ENCODE data around the gene WDR64. TPM values are rescaled to one million over a fixed set of nuclear protein-coding genes. Genes with fewer than 3 reads are reported as not detected.

WDR64 gene
- total and polyA plus RNA-seq, 3 experiments from 2014 or later = 0.48 TPM; not detected in 2

- peak in 2 of 5 donors; percentile 55 to 59 for DNase-seq
- Histone ChIP-seq H3K36me3 (ENCODE audit: insufficient read depth, low read length) (no peaks in the 10 kb centered on the region), H3K27ac (ENCODE audit: low read depth, low read length) (no peak overlapping the region), H3K4me1 (ENCODE audit: insufficient read depth, low read length) (no peaks in the 10 kb centered on the region), H3K9me3 (ENCODE audit: low read length) (no peaks in the 10 kb centered on the region), H3K4me3 (ENCODE audit: low read length) (no peak overlapping the region), H3K27me3 (ENCODE audit: insufficient read depth, low read length, poor library complexity, severe bottlenecking) (no peaks in the 10 kb centered on the region)
- Mint-ChIP-seq H3K9me3 (no peaks in the 10 kb centered on the region), H3K4me3 (no peak overlapping the region), H3K4me1 (no peaks in the 10 kb centered on the region), H3K36me3 (no peaks in the 10 kb centered on the region), H3K27me3 (peaks cover 0 to 1% of the 10 kb centered on the region in 2 donors), H3K27ac (no peak overlapping the region)
- POLR2A ChIA-PET = interaction anchor here (1.0 kb wide), 1 partner anchor 387 kb away, joined by 3 read pairs; no protein-coding TSS in a partner anchor
- CTCF ChIA-PET = interaction anchor here (0.6 to 4.1 kb wide), 17 partner anchors 9 to 388 kb away, joined by 3 to 37 read pairs (median 4); partner anchors contain the start of gene MAP1LC3C
These were observed 41.0 kb upstream of the WDR64 start for GRCh38 chr1:241611063-241611462.

GRCh38 chr1:241611736-241612135 is 40.3 kb upstream of the WDR64 start:
- ChIA-PET CTCF (interaction anchor here (0.6 to 4.1 kb wide), 11 partner anchors 9 to 388 kb away, joined by 3 to 37 read pairs (median 4); partner anchors contain the start of gene MAP1LC3C), POLR2A (no interaction called here)
- no peak for DNase-seq
- Histone ChIP-seq H3K9me3 (ENCODE audit: low read length) (no peaks in the 10 kb centered on the region), H3K4me1 (ENCODE audit: insufficient read depth, low read length) (no peaks in the 10 kb centered on the region), H3K27me3 (ENCODE audit: insufficient read depth, low read length, poor library complexity, severe bottlenecking) (no peaks in the 10 kb centered on the region), H3K27ac (ENCODE audit: low read depth, low read length) (no peak overlapping the region), H3K36me3 (ENCODE audit: insufficient read depth, low read length) (no peaks in the 10 kb centered on the region), H3K4me3 (ENCODE audit: low read length) (no peak overlapping the region)
- H3K9me3 Mint-ChIP-seq = no peaks in the 10 kb centered on the region
- no peaks in the 10 kb centered on the region for H3K4me1 Mint-ChIP-seq
- H3K4me3 Mint-ChIP-seq = no peak overlapping the region
- peaks cover 0 to 1% of the 10 kb centered on the region in 2 donors for H3K27me3 Mint-ChIP-seq
- H3K27ac Mint-ChIP-seq = no peak overlapping the region
- H3K36me3 Mint-ChIP-seq = no peaks in the 10 kb centered on the region

GRCh38 chr1:241612533-241613477 is 39.3 kb upstream of the WDR64 start:
- POLR2A ChIA-PET = no interaction called here
- H3K27ac ChIP-seq (ENCODE audit: low read depth, low read length) = no peak overlapping the region

GRCh38 chr1:241614144-241614543 is 37.9 kb upstream of the WDR64 start:
- H3K27me3 Mint-ChIP-seq = no peaks in the 10 kb centered on the region
- no peak overlapping the region for H3K4me3 Mint-ChIP-seq
- CTCF ChIA-PET = interaction anchor here (1.9 kb wide), 1 partner anchor 233 kb away, joined by 4 read pairs; no protein-coding TSS in a partner anchor
- no peak overlapping the region for H3K27ac ChIP-seq (ENCODE audit: low read depth, low read length)
- H3K4me1 Mint-ChIP-seq = no peaks in the 10 kb centered on the region
- no peaks in the 10 kb centered on the region for H3K36me3 ChIP-seq (ENCODE audit: insufficient read depth, low read length)
- no peak overlapping the region for H3K4me3 ChIP-seq (ENCODE audit: low read length)
- POLR2A ChIA-PET = interaction anchor here (0.6 kb wide), 1 partner anchor 416 kb away, joined by 6 read pairs; no protein-coding TSS in a partner anchor
- H3K4me1 ChIP-seq (ENCODE audit: insufficient read depth, low read length) = no peaks in the 10 kb centered on the region
- no peaks in the 10 kb centered on the region for H3K9me3 ChIP-seq (ENCODE audit: low read length)
- H3K27me3 ChIP-seq (ENCODE audit: insufficient read depth, low read length, poor library complexity, severe bottlenecking) = no peaks in the 10 kb centered on the region
- H3K27ac Mint-ChIP-seq = no peak overlapping the region
- no peaks in the 10 kb centered on the region for H3K36me3 Mint-ChIP-seq
- no peaks in the 10 kb centered on the region for H3K9me3 Mint-ChIP-seq
- DNase-seq = no peak

More at GRCh38 chr1:241612533-241613477, 39.3 kb upstream of the WDR64 start:
- Histone ChIP-seq H3K4me1 (ENCODE audit: insufficient read depth, low read length) (no peaks in the 10 kb centered on the region), H3K36me3 (ENCODE audit: insufficient read depth, low read length) (no peaks in the 10 kb centered on the region), H3K4me3 (ENCODE audit: low read length) (no peak overlapping the region), H3K27me3 (ENCODE audit: insufficient read depth, low read length, poor library complexity, severe bottlenecking) (no peaks in the 10 kb centered on the region), H3K9me3 (ENCODE audit: low read length) (no peaks in the 10 kb centered on the region)
- DNase-seq = no peak
- Mint-ChIP-seq H3K27ac (peak overlapping the region in 1 of 8 donors; percentile 5), H3K4me1 (no peaks in the 10 kb centered on the region), H3K36me3 (no peaks in the 10 kb centered on the region), H3K4me3 (no peak overlapping the region), H3K9me3 (no peaks in the 10 kb centered on the region), H3K27me3 (no peaks in the 10 kb centered on the region)
- CTCF ChIA-PET = interaction anchor here (1.1 to 4.1 kb wide), 5 partner anchors 14 to 386 kb away, joined by 3 to 37 read pairs (median 6); partner anchors contain the start of gene MAP1LC3C

GRCh38 chr1:241614572-241614971 is 37.5 kb upstream of the WDR64 start:
- H3K4me1 Mint-ChIP-seq = no peaks in the 10 kb centered on the region
- ChIA-PET CTCF (interaction anchor here (1.9 kb wide), 1 partner anchor 233 kb away, joined by 4 read pairs; no protein-coding TSS in a partner anchor), POLR2A (no interaction called here)
- no peaks in the 10 kb centered on the region for H3K4me1 ChIP-seq (ENCODE audit: insufficient read depth, low read length)
- H3K27me3 Mint-ChIP-seq = no peaks in the 10 kb centered on the region
- DNase-seq = no peak
- H3K27ac Mint-ChIP-seq = no peak overlapping the region
- H3K9me3 Mint-ChIP-seq = no peaks in the 10 kb centered on the region
- no peaks in the 10 kb centered on the region for H3K36me3 Mint-ChIP-seq
- H3K36me3 ChIP-seq (ENCODE audit: insufficient read depth, low read length) = no peaks in the 10 kb centered on the region
- H3K4me3 ChIP-seq (ENCODE audit: low read length) = no peak overlapping the region
- H3K27me3 ChIP-seq (ENCODE audit: insufficient read depth, low read length, poor library complexity, severe bottlenecking) = no peaks in the 10 kb centered on the region
- no peak overlapping the region for H3K4me3 Mint-ChIP-seq
- no peak overlapping the region for H3K27ac ChIP-seq (ENCODE audit: low read depth, low read length)
- H3K9me3 ChIP-seq (ENCODE audit: low read length) = no peaks in the 10 kb centered on the region

- Mint-ChIP-seq H3K27ac (no peak overlapping the region), H3K9me3 (no peaks in the 10 kb centered on the region), H3K27me3 (no peaks in the 10 kb centered on the region), H3K4me1 (no peaks in the 10 kb centered on the region), H3K36me3 (no peaks in the 10 kb centered on the region), H3K4me3 (no peak overlapping the region)
- Histone ChIP-seq H3K36me3 (ENCODE audit: insufficient read depth, low read length) (no peaks in the 10 kb centered on the region), H3K27ac (ENCODE audit: low read depth, low read length) (no peak overlapping the region), H3K9me3 (ENCODE audit: low read length) (no peaks in the 10 kb centered on the region), H3K27me3 (ENCODE audit: insufficient read depth, low read length, poor library complexity, severe bottlenecking) (no peaks in the 10 kb centered on the region), H3K4me3 (ENCODE audit: low read length) (no peak overlapping the region), H3K4me1 (ENCODE audit: insufficient read depth, low read length) (no peaks in the 10 kb centered on the region)
- CTCF ChIA-PET = interaction anchor here (1.9 kb wide), 1 partner anchor 232 kb away, joined by 4 read pairs; no protein-coding TSS in a partner anchor
- POLR2A ChIA-PET = no interaction called here
- DNase-seq = no peak
These were observed 36.8 kb upstream of the WDR64 start for GRCh38 chr1:241615043-241615974.

GRCh38 chr1:241617426-241617825 is 34.7 kb upstream of the WDR64 start:
- no peaks in the 10 kb centered on the region for H3K4me1 ChIP-seq (ENCODE audit: insufficient read depth, low read length)
- no peak overlapping the region for H3K27ac ChIP-seq (ENCODE audit: low read depth, low read length)
- no peaks in the 10 kb centered on the region for H3K27me3 ChIP-seq (ENCODE audit: insufficient read depth, low read length, poor library complexity, severe bottlenecking)
- CTCF ChIA-PET = no interaction called here
- H3K36me3 Mint-ChIP-seq = no peaks in the 10 kb centered on the region
- DNase-seq = no peak
- peak overlapping the region in 1 of 8 donors; percentile 6 for H3K27ac Mint-ChIP-seq
- no peaks in the 10 kb centered on the region for H3K9me3 ChIP-seq (ENCODE audit: low read length)
- H3K36me3 ChIP-seq (ENCODE audit: insufficient read depth, low read length) = no peaks in the 10 kb centered on the region
- POLR2A ChIA-PET = no interaction called here
- no peak overlapping the region for H3K4me3 Mint-ChIP-seq
- H3K9me3 Mint-ChIP-seq = no peaks in the 10 kb centered on the region
- H3K4me3 ChIP-seq (ENCODE audit: low read length) = no peak overlapping the region
- H3K4me1 Mint-ChIP-seq = no peaks in the 10 kb centered on the region
- H3K27me3 Mint-ChIP-seq = no peaks in the 10 kb centered on the region

Data from CD8-positive, alpha-beta memory T cell (primary cell).